ENCODE measurements around the gene MTHFD1. TPM values are rescaled to one million over a fixed set of nuclear protein-coding genes. Genes with fewer than 3 reads are reported as not detected.
A peak's percentile ranks its signal among the peaks of the same experiment; 100 is the strongest.
"Not testable (repeated sequence)": the region's sequence is repeated elsewhere in the genome, so short reads cannot be mapped to it uniquely, and the experiment has no call there.

MTHFD1 gene
- total and polyA plus RNA-seq, 8 donors = 51.7 to 81.1 (median 69.3) TPM

DNA sequence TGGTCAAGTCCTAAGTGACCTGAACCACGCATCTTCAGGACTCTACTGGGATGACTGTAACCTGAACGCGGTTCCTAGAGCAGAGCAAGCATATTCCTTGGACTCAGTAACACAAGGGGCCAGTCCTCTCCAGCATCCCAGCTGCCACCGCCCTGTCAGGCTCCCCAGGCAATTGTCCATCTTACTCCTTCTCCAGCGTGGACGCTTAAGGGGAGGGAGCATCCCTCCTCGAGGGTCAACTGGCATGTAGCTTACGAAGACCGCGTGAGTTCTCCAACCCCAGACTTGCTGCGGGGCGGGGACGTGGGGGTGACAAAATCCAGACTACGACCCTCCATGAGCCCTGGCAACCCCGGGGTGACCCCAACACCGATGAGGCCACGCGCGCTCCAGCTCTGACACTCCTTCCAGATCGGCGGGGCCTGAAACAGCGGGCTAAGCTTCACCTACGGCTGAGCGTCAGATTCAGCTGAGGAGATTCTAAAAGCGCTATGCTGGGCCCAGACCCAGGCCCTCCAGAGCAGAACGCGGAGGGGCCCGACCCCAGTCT lies 846 bp upstream of the MTHFD1 start:
- Histone ChIP-seq H3K27ac (peak overlapping the region; percentile 67 to 87), H3K27me3 (no peaks in the 10 kb centered on the region), H3K36me3 (peaks cover 0 to 13% of the 10 kb centered on the region in 2 donors), H3K4me1 (peaks cover 0 to 33% of the 10 kb centered on the region in 2 donors), H3K9me3 (no peaks in the 10 kb centered on the region), H3K4me3 (peak overlapping the region; percentile 64 to 69)
- DNase-seq = peak in 2 of 4 donors; percentile 37 to 39
- intact Hi-C loops (cut with DNase I) = no loop called here
- TF ChIP-seq, protein P1, sequence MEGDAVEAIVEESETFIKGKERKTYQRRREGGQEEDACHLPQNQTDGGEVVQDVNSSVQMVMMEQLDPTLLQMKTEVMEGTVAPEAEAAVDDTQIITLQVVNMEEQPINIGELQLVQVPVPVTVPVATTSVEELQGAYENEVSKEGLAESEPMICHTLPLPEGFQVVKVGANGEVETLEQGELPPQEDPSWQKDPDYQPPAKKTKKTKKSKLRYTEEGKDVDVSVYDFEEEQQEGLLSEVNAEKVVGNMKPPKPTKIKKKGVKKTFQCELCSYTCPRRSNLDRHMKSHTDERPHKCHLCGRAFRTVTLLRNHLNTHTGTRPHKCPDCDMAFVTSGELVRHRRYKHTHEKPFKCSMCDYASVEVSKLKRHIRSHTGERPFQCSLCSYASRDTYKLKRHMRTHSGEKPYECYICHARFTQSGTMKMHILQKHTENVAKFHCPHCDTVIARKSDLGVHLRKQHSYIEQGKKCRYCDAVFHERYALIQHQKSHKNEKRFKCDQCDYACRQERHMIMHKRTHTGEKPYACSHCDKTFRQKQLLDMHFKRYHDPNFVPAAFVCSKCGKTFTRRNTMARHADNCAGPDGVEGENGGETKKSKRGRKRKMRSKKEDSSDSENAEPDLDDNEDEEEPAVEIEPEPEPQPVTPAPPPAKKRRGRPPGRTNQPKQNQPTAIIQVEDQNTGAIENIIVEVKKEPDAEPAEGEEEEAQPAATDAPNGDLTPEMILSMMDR (IDR thresholded peaks at IDR 0.05) = no peak
- peak; percentile 16 for ATAC-seq

DNA sequence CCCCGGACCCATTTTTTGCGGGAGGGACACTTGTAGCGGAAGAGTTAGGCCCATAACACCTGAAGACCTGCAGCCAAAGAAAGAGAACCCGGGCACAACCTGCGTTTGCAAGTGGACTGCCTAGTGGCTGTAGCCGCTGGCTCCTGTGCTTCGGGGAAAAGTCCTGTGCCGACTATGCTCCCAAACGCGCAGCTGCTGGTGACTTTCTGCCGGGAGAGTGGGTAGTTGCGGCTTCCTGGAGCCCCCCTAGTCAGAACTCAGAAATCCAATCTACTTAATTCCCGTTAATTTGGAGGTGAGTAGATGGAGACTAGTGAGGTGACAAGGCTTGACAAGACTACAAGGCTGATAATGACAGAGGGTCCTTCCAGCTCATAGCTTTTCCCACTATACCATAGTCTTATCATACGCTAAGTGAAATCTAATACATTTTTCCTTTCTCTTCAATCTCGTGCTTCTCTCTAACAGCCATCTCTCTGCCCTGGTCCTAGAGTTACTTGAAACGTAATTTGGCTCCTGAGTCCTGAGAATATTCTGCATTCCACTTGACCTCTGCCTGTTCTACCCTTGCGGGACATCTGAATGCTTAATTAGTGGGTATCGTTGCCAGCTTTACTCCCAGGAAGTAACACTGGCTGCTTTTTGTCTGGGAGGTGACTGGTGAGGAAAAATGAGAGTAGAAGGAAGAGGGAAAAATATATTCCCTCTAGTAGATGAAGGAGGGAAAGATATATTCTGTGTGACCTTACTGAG lies 556 bp downstream of the MTHFD1 start:
- intact Hi-C loops (cut with DNase I) = no loop called here
- Histone ChIP-seq H3K27ac (peak overlapping the region; percentile 67 to 87), H3K9me3 (no peaks in the 10 kb centered on the region), H3K36me3 (peaks cover 0 to 13% of the 10 kb centered on the region in 2 donors), H3K4me3 (peak overlapping the region; percentile 64 to 69), H3K4me1 (peaks cover 0 to 33% of the 10 kb centered on the region in 2 donors), H3K27me3 (no peaks in the 10 kb centered on the region)
- TF ChIP-seq, protein P1 (IDR thresholded peaks at IDR 0.05) = no peak
- DNase-seq (peak in 2 of 4 donors; percentile 32 to 36), ATAC-seq (peak; percentile 20)

DNA sequence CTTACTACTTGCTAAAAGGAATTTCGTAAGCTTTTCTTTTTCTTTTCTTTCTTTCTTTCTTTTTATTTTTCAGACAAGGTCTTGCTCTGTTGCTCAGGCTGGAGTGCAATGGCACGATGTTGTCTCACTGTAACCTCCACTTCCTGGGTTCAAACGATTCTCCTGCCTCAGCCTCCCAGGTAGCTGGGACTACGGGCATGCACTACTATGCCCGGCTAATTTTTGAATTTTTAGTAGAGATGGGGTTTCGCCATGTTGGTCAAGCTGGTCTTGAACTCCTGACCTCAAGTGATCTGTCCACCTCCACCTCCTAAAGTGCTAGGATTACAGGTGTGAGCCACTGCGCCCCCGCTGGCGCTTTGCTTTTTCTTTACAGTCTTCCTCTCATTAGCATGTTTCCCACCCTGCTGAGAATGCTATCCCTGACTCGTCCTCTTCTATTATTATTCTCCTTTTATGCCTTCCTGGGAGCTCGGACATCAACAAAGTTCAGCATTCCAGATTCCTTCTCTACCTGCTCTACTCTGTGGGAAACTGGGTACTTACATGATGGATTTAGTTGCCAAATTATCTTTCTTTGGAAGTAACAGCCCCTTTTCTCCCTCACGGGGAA lies 3.1 kb downstream of the MTHFD1 start:
- Histone ChIP-seq H3K4me1 (peaks cover 0 to 33% of the 10 kb centered on the region in 2 donors), H3K36me3 (peaks cover 0 to 13% of the 10 kb centered on the region in 2 donors), H3K4me3 (no peak overlapping the region), H3K9me3 (no peaks in the 10 kb centered on the region), H3K27ac (no peak overlapping the region), H3K27me3 (no peaks in the 10 kb centered on the region)
- no peak for DNase-seq
- ATAC-seq = no peak
- TF ChIP-seq, protein P1 (IDR thresholded peaks at IDR 0.05) = no peak
- intact Hi-C loops (cut with DNase I) = no loop called here

DNA sequence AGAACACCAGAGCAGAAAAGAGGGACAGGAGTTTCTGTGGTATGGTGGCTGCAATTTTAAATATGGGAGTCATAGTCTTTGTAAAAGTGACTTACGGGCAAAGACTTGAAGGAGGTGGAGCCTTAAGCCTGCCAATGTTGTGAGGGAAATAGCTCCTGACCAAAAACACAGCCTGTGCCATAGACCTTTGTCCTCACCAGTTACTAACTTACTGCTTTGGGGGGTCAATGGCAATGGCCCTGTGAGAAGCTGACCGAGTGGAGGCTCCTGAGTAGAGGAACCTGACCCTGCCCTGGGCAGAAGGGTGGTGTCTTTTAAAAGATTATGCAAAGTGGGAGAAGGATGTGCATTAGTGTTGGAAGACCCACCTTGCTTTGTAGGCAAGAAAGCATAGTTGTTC lies 3.8 kb downstream of the MTHFD1 start:
- DNase-seq = no peak
- no peak for ATAC-seq
- peaks cover 0 to 28% of the 10 kb centered on the region in 2 donors for H3K4me1 ChIP-seq
- intact Hi-C loops (cut with DNase I) = no loop called here
- H3K9me3 ChIP-seq = no peaks in the 10 kb centered on the region
- no peak overlapping the region for H3K4me3 ChIP-seq
- H3K36me3 ChIP-seq = peaks cover 0 to 13% of the 10 kb centered on the region in 2 donors
- TF ChIP-seq, protein P1 (IDR thresholded peaks at IDR 0.05) = no peak
- no peaks in the 10 kb centered on the region for H3K27me3 ChIP-seq
- no peak overlapping the region for H3K27ac ChIP-seq

DNA sequence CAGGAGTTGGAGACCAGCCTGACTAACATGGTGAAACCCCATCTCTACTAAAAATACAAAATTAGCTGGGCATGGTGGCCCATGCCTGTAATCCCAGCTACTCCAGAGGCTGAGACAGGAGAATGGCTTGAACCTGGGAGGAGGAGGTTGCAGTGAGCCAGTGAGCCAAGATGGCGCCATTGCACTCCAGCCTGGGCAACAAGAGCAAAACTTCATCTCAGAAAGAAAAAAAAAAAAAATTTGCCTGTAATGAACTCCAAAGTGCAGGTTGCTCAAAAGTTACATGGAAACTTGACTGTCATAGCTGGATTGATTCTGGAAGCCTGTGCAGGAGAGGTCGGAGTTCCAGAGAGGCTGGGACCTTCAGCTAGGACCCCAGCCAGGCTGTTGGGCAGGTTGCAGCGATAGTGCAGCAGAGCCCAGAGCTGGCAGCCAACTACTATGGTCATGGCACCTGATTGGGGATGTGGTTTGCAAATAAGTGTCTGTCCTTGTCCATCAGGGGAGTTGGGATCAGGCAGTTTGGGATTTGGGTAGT lies 5.1 kb downstream of the MTHFD1 start:
- H3K9me3 ChIP-seq; ATAC-seq; H3K27me3 ChIP-seq; H3K27ac ChIP-seq; DNase-seq; intact Hi-C loops (cut with DNase I); H3K4me3 ChIP-seq: not testable (repeated sequence)
- peaks cover 0 to 13% of the 10 kb centered on the region in 2 donors for H3K36me3 ChIP-seq
- peaks cover 0 to 24% of the 10 kb centered on the region in 2 donors for H3K4me1 ChIP-seq

All from left lung (tissue), 10 donors.